OCI-M2 (cell line): ENCODE results near the gene EFNA5.

Source experiments
- DNase-seq: peaks from one replicate; lab custom pipeline; 2025; ENCODE audit not compliant: unreplicated experiment; lab: John Stamatoyannopoulos, UW

The EFNA5 gene

GRCh38 chr5:107604990-107605389 lies 65.7 kb downstream of the EFNA5 start:
- no peak for DNase-seq

GRCh38 chr5:107604146-107604910 lies 66.4 kb downstream of the EFNA5 start:
- no peak for DNase-seq

DNA sequence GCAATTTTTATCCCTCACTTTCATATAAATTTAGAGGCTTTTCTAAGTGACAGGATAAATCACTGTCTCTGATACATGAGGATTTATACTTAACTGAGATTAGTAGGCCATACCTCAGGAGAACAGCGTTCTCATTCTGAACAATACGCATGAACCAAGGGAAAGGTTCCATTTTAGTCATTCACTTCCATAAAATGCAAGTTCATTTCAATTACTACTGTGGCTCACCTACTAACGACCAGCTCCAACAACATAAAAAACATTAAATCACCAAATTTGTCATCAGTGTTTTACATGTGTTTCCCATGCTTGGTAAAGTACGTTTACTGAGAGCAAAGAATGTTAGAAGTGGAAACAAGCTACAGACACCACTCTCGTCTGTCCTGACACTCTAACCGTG lies 67.4 kb downstream of the EFNA5 start:
- no peak for DNase-seq

DNA sequence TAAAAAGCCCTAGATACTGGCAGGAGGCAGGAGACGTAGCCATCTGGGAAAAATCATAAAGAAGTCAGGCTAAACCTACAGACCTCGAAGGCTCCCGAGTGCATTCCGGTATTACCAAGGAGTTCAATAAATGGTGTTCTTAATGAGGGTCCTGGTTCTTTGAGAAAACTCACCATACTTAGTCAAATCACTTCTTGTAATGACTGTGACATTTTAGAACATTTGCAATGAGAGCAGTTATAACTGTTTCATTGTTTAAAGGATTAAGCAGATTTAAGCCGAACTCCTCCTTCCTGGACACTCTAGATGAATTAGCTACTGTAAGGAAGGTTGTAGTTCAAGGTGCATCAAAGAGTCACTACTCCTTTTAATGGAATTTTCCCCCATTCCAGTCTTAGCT lies 67.8 kb downstream of the EFNA5 start:
- DNase-seq = no peak

DNA sequence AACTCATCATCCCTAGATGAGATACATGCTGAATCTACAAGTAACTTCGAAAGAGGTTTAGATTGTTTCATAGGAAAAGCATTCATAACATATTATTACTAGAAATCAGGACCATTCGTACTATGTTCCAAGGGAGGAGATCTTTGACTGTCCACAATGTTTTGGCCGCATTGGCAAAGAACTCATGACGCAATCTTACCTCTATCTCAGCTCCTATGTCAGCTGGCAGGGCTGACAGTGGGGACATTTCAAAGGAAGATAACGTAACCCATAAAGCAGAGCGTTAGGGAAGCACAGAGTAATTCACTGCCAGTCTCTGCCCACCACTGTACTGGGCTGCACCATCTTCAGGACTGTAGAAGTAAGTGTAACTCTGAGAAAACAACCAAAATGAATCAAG lies 69.7 kb downstream of the EFNA5 start:
- no peak for DNase-seq

- DNase-seq = no peak
Measured at GRCh38 chr5:107598958-107599357, 71.8 kb downstream of the EFNA5 start.

- DNase-seq = no peak
Measured at GRCh38 chr5:107597803-107598202, 72.9 kb downstream of the EFNA5 start.

GRCh38 chr5:107597247-107597646 lies 73.5 kb downstream of the EFNA5 start:
- DNase-seq = no peak

GRCh38 chr5:107594253-107595045 lies 76.3 kb downstream of the EFNA5 start:
- DNase-seq = no peak

GRCh38 chr5:107593009-107593408 lies 77.7 kb downstream of the EFNA5 start:
- no peak for DNase-seq

GRCh38 chr5:107592515-107592914 lies 78.2 kb downstream of the EFNA5 start:
- DNase-seq = no peak

GRCh38 chr5:107590686-107591085 lies 80.1 kb downstream of the EFNA5 start:
- no peak for DNase-seq

- DNase-seq = no peak
Measured at GRCh38 chr5:107589520-107590193, 81.1 kb downstream of the EFNA5 start.

- DNase-seq = no peak
Measured at GRCh38 chr5:107582625-107583024, 88.1 kb downstream of the EFNA5 start.

GRCh38 chr5:107580889-107581820 lies 89.6 kb downstream of the EFNA5 start:
- no peak for DNase-seq

DNA sequence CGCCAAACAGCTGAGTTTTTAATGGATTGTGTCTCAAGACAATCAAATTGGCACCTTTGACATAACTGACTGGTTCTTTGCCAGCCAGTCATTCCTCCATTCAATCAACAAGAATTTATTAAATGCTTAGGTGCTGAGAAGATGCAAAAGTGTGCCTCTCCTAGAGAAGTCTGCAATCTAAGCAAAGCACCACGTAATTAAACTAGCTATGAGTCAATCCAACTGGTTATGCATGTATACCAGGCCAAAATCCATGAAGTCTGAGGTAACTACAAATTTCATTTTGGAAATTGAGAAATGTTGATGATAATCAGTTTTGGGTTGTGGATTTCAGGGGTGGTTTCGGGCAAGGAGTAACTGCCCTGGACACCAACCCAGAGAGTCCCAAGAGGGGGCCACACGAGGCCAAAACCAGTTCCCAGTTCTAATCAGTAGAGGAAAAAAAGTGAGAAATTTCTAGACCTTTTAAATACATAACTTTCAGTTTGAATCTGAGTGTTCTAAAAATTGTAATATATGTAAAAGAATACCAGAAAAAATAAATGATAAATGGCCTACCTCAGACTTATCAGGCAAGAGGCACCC lies 92.6 kb downstream of the EFNA5 start:
- no peak for DNase-seq

GRCh38 chr5:107577394-107577950 lies 93.3 kb downstream of the EFNA5 start:
- no peak for DNase-seq

DNA sequence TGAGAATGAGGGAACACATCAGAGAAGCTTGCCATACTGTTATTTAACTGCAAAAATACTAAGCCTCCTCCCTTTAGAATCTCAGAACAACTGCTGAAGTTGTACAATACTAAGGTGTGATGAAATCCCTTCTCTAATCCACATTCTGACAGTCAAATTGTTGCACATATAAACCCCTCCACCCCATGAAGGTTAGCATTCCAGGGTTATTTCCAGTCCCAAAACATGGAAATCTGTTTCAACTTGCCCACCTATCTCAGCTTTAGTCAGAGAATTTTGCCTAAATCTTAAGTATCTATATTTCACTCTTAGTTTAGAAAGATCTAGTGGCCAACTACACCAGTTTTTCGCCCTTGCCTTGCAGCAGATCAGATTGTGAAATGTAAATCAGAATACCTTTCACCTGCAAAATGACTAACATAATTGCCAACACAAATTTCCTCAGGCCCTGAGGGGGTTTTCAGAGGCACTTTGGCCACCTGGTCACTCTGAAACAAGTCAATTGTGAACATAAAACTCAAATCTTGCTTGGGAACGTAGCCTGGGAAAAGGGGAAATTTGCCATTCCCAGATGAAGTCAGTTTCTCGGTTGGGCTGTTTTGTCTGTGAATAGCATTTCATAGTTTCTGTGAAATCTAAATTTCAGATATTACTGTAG lies 93.9 kb downstream of the EFNA5 start:
- no peak for DNase-seq

DNA sequence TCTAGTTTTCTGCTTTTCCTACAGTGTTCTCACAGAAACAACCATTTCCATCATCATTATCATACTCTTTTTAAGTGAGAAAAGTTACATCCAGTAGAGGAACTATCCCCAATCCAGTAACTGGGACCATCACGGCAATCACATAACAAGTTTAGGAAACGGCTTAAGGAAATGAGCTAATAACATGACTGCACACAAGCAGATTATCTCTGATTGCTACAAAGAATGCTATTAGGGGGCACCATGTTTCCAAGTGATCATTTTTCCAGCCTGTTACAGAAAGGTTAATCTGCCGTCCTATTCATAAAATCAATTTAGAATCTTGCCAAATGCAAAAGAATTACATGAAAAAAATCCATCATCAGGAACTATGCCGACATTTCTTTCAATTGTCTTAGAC lies 94.6 kb downstream of the EFNA5 start:
- DNase-seq = no peak

- DNase-seq = no peak
Measured at GRCh38 chr5:107574287-107574686, 96.5 kb downstream of the EFNA5 start.
